HPDE6-E6E7 (cell line): Measurements from ENCODE around the gene KDM5B.

ENCODE experiments used
- DNase-seq: peaks from one replicate; pipeline ENCODE4 v3.0.0; 2011; ENCODE audit warnings: missing footprints; ENCODE audit errors: extremely low spot score

The KDM5B gene

DNA sequence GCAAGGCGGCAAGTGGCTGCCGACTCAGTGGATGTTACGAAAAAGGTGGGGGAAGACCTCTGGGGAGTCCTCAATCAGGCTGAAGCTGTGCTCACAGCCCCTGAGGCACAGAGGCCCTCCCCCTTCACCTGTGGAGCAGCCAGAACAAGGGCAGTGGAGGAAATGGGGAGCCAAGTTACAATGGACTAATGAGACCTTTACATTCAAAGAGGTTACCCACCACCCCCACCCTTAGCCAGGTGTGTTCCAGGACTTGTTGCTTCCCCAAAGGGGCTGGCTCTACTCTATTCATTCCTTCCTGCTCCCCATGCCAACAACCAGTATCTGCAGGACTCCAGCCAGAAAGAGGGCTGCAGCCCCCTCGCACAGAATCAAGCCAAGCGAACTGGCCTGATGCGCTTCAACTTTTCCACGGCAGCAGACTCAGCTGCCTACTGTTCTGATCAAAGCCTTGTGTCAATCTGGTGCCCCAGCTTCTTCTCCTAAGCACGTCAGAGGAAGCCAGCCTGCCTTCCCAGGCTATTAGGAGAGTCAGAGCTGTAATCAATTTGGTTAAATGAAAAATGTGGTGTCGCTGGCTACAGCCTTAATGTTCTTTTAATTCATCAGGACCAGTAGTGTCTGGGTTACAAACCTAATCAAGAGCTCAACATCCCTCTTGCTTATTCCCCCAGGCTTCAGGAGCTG is 96.1 kb downstream of the KDM5B start:
- no peak for DNase-seq

DNA sequence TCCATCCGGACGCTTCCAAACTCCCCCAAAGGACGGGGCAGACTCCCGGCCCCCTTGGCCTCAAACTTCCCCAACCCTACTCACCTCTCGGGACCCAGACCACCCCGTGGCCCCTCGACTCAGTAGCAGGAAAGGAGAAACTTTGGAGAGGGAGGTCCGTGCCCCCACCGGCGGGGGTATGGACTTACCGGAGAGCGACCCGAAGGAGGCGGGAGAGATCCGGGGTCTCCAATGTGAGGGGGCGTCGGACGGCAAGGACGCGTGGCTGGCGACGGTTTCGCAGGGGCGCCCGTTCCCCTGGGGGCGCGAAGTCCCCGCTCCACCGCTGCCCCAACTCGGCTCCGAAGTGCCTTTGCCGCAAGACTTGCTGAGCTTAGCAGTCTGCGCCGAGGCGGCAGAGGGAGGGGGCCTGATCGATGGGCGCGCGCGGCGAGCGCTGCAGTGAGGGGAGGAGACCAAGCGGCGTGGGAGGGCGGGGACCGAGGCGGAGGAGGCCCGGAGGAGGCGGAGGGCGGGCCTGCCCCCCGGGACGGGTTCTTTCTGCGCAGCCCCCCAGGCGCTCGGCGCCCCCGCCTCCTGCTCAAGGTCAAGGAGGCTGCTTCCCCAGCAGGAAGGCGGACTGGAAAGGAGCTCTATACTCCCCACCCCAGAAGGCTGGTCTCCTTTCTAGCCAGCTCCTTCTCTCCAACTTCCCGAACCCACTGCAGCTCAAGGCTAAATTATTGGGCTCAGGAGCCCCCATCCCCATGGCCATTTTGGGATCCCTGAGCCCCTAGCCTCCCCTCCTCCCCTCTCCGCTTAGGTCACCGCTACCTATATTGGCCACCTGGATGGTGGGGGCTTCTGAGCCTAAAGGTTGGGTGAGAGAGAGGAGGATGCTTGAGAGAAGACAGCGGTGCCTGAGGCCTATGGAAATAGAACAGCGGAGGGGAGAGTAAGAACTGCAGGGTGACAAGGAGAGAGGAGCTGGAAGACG is 97.9 kb downstream of the KDM5B start, which contains the start of gene SYT2:
Gene SYT2 (minus strand): TSS at position 385 of the 976 bp plus-strand sequence. CDS start 104,682 bp downstream, outside the sequence.
- no peak for DNase-seq

DNA sequence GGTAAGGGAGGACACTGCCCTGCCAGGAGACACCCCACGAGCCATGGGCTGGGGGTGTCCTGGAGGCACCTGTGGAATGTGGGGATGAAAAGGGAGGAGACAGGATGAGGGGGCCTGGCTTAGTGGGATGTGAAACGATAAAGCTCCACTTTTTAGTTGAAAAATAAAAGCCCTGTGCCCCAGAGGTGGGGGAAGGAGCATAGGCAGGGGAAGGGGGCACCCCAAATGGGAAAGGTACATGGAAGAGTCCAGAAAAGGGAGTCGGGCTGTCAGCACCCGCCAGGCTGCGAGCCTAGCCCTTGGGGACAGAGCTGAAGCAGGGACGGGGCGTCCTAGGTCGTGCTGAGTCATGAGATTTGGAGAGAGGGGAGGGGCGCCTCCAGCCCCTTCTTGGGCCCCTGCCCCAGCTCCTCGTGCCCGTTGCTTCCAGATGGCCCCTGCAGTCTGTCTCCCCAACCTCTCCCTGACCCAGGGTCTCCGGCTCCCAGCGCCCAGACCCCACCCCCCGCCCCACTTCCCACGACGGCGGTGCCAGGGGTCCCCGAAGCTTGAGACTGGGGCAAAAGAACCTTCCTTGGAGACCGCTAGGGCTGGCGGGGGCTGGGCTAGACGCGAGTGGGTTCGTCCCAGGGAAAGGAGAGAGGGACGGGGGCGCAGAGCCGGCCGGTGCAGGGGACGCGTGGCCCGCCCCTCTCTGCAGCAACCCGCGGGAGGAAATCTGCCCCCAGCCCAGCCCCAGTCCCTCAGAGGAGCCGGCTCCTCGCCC is 98.8 kb downstream of the KDM5B start:
- no peak for DNase-seq

DNA sequence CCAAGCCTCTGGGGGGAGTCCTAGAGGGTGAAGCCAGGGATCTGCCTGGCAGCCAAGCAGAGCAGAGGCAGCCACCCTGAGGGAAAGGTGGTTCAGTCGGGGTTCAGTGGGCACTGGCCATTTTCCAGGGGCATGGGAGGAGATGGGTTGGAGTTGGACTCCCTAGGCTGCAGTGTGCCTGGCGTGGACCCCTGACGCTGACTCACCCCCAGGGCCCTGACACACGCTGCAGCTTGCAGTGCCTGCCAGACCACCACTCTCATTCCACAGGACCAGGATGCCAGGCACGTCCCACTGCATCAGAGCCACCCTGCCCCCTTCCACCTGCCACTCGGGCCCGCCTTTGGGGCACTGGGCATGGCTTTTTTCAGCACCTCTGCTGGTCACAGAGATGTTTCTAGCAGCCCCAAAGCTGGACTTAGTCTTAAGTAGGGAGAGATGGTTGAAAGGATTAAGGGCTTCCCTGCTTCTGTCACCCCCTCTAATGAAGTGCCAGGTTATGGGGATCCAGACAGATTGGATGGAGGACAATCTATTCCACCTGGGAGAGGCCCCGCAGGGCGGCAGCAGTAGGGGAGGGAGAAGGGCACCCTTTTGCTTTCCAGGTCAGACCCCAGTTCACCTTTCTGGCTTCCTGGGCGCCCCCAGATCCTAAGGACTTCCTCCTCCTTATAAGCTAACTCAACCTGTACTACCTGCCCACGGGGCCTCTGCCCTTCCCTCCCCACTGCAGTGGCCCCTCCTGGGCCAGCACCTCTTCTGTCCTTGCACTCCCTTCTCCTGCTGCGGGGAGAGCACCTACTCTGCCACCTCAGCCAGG is 99.6 kb downstream of the KDM5B start:
- DNase-seq, result no peak

DNA sequence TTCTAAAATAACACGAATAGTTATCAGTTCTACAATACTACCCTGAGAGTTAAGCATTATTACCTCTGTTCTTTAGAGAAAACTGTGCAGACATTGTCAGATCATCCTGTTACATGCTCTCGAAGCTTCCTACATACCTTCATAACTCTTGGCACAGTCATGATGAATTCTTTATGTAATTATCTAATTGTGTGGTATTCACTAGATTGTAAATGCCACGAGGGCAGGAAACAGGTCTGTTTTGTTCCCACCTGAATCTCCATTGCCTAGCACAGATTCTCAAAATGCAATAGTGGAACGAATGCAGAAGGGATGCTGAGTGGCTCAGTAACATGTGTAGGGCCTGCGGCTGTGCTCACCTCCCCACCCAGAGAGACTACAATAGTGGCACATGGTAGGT is 101.4 kb downstream of the KDM5B start:
- DNase-seq, result no peak

DNA sequence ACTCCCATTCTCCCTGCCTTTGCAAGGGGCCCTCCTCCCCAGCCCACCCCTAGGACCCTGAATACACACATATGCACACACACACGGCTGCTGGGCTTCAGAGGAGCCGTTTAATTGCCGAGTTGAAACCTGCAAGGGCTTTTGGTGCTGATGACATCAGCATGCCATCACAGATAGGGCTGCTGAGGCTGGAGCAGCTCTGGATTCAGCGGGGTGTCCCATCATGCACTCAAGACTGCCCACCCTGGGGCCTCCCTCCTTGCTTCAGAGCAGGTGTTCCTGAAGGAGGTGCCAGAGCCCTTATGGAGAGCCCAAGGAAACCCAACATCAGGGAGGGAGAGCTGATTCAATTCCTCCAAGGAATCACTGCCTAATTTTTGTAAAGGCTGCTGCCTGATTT is 103.6 kb downstream of the KDM5B start:
- DNase-seq, result no peak

DNA sequence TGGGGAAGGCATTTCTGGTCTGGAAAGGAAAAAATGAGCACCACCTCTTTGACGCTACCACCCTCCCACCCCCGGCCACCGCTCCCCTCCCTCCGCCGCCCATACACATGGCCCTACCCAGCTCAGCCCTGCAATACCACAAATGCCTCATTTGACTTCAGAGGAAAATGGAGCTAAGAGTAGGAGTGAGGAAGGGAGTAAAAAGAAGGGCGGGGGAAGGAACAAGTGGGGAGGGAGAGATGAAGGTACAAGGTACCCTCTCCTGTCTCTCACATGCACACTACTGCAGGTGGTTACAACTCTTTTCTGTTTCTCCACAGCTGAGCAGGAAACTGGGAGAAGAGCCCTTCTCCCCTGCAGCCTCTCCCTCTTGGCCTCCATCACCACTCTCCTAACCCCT is 105.0 kb downstream of the KDM5B start:
- no peak for DNase-seq

DNA sequence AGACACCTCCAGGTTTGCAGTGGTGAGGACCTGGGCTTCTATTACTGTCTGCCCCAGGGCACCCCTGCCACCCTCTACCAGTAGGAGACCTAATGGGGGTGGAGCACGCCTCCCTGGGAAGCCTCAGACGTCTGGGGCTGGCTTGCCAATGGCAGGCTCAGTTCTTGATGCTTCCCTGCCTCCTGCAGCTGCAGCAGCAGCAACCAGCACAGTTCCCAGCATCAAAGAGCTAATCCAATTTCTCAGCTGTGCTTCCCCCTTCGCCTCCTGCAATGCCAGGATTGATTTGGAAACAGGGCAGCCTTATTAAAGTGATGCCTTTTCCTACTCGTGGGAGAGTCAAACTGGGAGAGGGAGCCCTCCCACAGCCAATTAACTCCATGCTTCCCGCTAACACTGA is 106.1 kb downstream of the KDM5B start:
- DNase-seq, result no peak

DNA sequence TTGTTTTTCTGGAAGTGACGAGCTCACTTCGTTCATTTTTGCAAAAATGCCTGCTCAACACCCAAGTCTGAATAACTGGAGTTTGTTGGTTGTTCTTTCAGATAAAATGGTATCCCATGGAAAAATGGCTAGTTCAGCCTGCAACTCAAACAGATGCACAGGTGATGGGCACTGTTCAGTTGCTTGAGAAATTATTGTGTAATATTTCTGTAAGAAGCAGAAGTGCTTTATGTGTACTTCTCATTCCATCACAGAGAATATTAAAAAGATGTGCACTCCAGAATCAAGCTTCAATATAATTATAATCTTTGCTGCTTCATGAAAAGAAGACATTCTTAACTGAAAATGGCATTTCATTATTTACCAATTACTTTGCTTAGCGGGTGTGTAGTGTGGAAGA is 107.0 kb downstream of the KDM5B start:
- no peak for DNase-seq

DNA sequence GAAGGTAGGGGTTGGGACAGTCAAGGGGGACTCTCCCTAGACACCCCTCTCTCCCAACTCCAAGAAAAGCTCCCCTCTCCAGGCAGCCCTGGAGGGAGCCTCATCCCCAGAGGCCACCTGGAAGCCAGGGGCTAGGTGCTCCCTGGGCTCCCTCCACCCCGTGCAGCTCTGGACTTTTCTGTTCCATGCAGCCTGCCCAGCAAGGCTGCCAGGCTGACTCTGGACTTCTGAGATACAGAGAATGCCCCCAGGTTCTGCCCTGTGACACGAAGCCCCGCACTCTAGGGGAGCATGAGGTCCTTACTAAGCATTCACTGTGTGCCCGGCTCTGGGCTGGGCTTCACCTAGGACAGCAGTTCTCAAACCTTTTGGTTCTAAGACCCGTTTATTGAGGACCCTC is 108.2 kb downstream of the KDM5B start:
- DNase-seq, result no peak

DNA sequence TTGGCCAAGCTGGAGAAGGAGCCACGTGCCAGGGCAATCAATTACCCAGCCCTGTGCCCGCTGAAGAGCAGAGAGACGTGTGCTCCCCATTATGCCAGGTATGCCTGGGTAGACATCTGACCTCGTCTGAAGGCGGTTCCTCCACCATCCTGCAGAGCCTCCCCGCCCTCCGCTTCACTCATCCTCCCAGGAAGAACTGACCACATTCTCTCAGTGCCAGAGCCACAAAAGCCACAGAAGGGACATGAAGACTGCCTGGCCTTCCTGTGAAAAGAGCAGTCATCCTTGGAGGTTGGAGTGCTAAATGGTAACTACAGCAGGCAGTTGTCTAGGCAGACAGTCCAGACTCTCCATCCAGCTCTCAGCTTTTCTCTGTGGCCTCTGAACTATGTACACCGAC is 109.9 kb downstream of the KDM5B start:
- DNase-seq, result no peak

DNA sequence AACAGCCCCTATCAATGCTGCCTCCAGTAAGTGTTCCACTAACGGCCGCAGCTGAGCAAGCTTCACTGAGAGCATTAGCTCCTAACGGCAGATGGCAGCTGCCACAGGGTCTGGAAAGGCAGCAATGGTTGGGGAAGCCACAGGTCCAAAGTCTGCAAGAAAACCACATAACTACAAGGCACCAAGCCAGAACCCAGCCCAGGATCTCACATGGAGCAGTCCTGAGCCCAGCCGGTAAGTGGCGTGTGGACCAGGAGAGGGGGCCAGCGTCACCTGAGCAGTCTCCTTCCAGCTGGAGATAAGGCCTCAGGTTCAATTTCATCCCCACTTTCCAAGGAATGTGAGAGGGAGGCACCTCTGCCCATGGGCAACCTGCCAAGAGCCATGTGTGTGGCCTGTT is 111.2 kb downstream of the KDM5B start:
- no peak for DNase-seq

DNA sequence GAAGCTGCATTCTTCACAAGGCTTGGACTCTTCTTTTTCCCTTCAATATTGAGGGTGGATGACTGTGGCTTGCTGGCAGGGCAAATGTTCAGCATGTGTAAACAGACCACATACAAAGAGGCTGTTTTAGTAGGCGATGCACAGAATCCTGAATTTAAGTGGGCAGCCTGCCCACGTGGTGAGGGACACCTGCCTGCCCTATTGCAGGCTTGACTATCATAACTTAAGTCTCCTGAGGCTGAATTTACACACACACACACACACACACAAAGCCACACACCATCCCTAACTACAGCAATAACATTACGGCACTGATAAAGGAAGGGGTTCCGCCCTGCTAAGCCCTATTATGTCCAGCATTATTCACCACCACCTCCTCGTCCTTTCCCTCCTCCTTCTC is 113.9 kb downstream of the KDM5B start:
- DNase-seq, result no peak

DNA sequence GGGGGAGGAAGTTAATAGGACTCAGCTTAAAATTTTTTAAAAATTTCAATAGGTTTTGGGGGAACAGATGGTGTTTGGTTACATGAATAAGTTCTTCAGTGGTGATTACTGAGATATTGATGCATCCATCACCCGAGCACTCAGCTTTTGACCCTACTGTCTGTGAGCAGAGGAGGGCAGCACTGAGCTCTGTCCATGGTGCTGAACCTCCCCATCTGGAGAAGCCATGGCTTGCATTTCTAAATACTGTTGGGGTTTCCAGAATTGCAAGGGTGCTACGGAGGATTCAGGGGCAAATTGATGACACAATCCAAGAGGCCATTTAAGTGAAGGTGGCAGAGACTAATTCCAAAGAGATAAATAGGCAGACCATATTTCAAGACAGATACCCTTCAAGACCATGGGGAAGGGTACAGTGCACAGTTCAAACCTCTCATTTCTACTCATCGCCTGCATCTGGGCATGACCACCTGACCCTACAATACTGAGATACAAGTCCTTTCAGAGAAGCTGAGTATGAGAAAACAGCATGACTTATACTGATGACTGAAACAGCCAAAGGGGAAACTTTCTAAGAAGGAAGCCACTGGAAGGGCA is 115.2 kb downstream of the KDM5B start:
- DNase-seq, result peak; percentile 57

DNA sequence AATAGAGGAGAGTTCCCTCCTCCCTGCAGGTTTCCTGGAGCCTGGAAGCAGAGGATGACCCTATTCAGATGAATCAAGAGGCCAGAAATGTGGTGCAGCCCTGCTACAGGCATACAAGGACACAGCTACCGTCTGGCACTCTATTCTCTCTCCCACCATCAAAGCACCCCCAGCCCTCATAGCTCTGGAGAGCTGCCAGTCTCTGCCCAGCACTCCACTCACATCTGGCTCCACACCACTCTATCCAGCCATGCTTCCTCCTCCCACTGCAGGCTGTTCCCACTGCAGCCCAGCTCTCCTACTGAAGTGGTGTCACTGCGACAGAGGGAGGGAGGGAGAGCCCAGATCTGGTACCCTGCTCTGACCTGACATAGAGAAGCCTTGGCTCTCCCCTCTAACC is 116.4 kb downstream of the KDM5B start:
- no peak for DNase-seq

DNA sequence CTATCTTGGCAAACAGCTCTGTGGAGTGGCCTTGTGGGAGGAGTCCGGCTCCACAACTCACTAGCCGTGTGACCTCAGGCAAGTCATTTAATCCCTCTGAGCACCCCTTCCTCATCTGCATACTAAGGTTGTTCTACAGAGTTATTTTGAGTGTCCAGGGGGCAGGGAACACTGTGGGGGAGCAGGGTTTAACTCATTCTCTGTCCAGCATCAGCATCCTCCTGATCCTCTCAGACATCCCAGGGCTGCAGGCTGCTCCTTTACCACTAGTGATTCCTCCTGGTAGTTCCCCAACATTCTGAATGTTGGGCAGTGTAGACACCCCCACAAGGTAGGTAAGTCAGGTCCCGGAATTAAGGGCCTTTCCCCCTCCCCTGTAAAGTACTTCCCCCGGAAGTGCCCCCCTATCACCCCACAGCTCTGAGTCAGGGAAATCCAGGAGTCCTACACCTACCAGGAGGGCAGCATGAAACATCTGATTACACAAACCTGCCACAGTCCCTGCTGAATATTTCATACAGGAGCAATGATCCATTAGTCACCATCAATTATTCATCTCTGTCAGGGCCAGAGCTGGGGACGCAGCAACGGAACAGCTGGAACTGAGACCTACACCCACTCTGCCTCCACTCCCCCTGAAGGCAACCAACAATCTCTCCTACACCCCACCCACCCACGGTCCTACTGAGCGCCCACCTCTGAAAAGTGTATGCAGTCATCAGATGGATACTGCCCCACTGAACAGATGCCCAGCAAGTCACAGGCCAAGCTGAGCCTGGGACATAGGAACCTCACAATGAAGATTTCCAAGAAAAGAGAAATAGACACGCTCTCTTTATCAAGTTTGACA is 118.5 kb downstream of the KDM5B start:
- no peak for DNase-seq

DNA sequence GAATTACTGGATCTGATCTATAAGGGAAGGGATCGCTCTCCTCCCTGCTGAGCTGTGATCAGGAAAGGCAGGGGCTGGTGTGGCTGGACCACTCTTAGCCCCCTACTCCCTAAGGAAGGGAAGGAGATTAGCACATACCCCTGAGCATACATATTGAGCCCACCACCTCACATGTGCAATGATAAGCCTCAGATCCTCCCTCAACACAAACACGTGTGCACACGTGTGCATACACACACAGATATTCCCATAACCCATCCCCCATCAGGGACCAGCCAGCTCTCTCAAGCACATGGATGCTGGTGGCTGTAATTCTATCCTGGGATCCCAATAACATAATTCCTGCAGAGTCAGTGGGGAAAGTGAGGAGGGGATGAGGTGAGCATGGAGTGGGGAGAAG is 119.1 kb downstream of the KDM5B start:
- no peak for DNase-seq

DNA sequence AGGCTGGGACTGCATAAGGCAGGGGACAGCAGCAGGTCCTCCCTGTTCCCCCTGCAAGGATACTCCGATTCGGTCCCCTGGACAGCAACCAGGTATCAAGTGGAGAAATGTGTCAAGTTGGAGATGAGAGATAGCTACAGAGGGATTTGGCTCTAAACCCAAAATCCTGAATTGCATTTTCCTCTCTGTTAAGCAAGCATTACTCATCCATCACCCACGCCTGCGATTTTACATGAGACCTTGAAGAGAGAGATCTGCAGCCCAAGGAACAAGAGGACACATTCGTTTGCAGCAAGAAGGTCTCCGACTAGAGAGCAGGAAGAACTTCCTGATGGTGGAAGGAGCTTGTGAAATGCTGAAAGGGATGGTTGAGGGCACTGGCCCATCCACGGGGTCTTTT is 119.8 kb downstream of the KDM5B start:
- no peak for DNase-seq

DNA sequence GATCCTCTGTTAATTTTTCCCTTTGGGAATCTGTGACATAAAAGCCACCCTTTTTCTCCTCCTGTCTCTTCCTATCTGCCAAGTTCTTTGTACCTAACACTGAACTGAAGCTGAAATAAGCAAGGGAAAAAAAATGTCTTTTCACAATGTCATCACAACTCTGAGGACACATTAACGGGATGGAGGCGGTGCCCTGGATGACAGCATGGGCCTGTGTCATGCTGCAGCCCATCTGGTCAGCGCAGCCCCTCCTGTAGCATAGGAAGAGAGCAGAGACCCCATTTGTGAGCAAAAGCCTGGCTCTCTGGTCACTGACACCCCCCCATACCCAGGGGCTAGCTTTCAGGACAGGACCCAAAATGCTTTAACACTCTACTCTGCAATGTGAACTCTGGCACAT is 120.4 kb downstream of the KDM5B start:
- DNase-seq, result no peak

DNA sequence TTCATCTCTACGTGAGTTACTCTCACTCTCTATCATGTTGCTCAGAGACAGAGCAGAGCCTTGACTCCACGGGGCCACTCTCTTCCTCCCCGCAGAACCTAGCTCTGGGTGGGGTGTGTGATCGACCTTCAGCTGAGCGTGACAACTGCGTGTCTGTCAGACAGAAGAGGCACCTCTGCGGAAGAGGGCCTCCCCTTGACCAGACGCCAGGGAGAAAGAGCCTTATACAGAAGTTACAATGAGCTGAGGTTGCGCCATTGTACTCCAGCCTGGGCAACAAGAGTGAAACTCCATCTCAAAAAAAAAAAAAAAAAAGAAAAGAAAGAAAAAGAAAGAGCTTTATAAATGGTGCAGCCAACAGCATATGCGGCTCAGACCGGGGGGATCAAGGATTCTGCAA is 120.9 kb downstream of the KDM5B start:
- DNase-seq, result no peak
